K562 (cell line): Measurements from ENCODE around the gene LRRC15. TPM values are rescaled to one million over a fixed set of nuclear protein-coding genes. Genes with fewer than 3 reads are reported as not detected.

Experiments used
- CREB3L1 ChIP-seq: fragments of 450-650 bp; IDR thresholded peaks from 2 replicates; pipeline ENCODE4 v1.6.1; 2014; ENCODE audit warnings: low read depth, mild to moderate bottlenecking, moderate library complexity, borderline replicate concordance
- DPF2 ChIP-seq: fragments of 450-650 bp; IDR thresholded peaks from 2 replicates; pipeline ENCODE4 v1.6.1; 2016
- FOXA3 ChIP-seq, 2 experiments: fragments of 450-650 bp in 1 of 2; sonication (generic) in 1 of 2; formaldehyde crosslinking; IDR thresholded peaks in 1 of 2; conservative IDR thresholded peaks in 1 of 2; 2 replicates each; pipeline versions ENCODE4 v1.4.0 to v1.8.0; 2020 to 2022; ENCODE audit warnings: mild to moderate bottlenecking in 2 of 2, missing genetic modification reagents in 1 of 2
- FOXJ3 ChIP-seq: sonication (generic); formaldehyde crosslinking; IDR thresholded peaks from 2 replicates; pipeline ENCODE4 v1.4.0; 2020; ENCODE audit warnings: mild to moderate bottlenecking, missing genetic modification reagents
- HES1 ChIP-seq: fragments of 450-650 bp; IDR thresholded peaks from 2 replicates; pipeline ENCODE4 v1.6.1; 2016; ENCODE audit warnings: low read depth, mild to moderate bottlenecking, moderate library complexity
- NCOA6 ChIP-seq: fragments of 450-650 bp; IDR thresholded peaks from 2 replicates; pipeline ENCODE4 v1.6.1; 2017; ENCODE audit warnings: mild to moderate bottlenecking
- PPARD ChIP-seq: fragments of 250-450 bp; sonication (Bioruptor Pico); IDR thresholded peaks from 2 replicates; pipeline ENCODE4 v1.8.0; 2022; ENCODE audit warnings: inconsistent platforms, mild to moderate bottlenecking, moderate library complexity
- RAD21 ChIP-seq, 2 experiments: fragments of 250-450 bp in 1 of 2; fragments of 450-650 bp in 1 of 2; sonication (Bioruptor Pico) in 1 of 2; formaldehyde crosslinking in 1 of 2; IDR thresholded peaks in 1 of 2; conservative IDR thresholded peaks in 1 of 2; 2 replicates each; pipeline versions ENCODE4 v1.4.0 to v1.8.0; 2020 to 2022; ENCODE audit warnings: mild to moderate bottlenecking in 2 of 2, moderate library complexity in 1 of 2
- TARDBP ChIP-seq: fragments of 450-650 bp; IDR thresholded peaks from 2 replicates; pipeline ENCODE4 v1.6.1; 2016
- THAP12 ChIP-seq: fragments of 250-450 bp; sonication (Bioruptor Pico); IDR thresholded peaks from 2 replicates; pipeline ENCODE4 v1.9.0; 2021; ENCODE audit warnings: mild to moderate bottlenecking, inconsistent platforms
- ZBTB11 ChIP-seq, 3 experiments: fragments of 200-800 bp in 1 of 3; fragments of 250-450 bp in 1 of 3; fragments of 450-650 bp in 1 of 3; sonication (Bioruptor Pico) in 1 of 3; sonication (Bioruptor generic) in 1 of 3; formaldehyde crosslinking in 1 of 3; IDR thresholded peaks; 2 replicates each; pipeline versions ENCODE4 v1.6.1 to v1.8.0; 2016 to 2022; ENCODE audit warnings: mild to moderate bottlenecking in 2 of 3, missing genetic modification characterization in 2 of 3, missing compliant biosample characterization in 1 of 3, moderate library complexity in 1 of 3
- ZNF263 ChIP-seq: sonication (generic); formaldehyde crosslinking; IDR thresholded peaks from 2 replicates; pipeline ENCODE4 v1.8.0; 2022; ENCODE audit warnings: mild to moderate bottlenecking, missing genetic modification reagents, borderline replicate concordance
- ZNF324 ChIP-seq: fragments of 250-450 bp; sonication (Bioruptor Pico); IDR thresholded peaks from 2 replicates; pipeline ENCODE4 v1.4.0; 2020; ENCODE audit warnings: mild to moderate bottlenecking
- ZNF583 ChIP-seq: fragments of 250-450 bp; sonication (Bioruptor Pico); IDR thresholded peaks from 2 replicates; pipeline ENCODE4 v1.4.0; 2020
- ZNF592 ChIP-seq: fragments of 450-650 bp; IDR thresholded peaks from 2 replicates; pipeline ENCODE4 v1.6.1; 2017; ENCODE audit warnings: antibody characterized with exemption, mild to moderate bottlenecking
- polyA plus RNA-seq, 8 experiments: library from polyadenylated mRNA; depleted of rRNA in 4 of 8; stranded (reverse) in 5 of 8; unstranded in 3 of 8; fragments of >200 nt; fragmentation: Nextera tagmentation in 2 of 8; fragmentation: Illumina TruSeq in 1 of 8; extraction: Ambion mirVana in 2 of 8; extraction: Trizol in 1 of 8; gene quantifications; 2 replicates each; pipeline versions ENCODE4 v1.2.1 to v1.2.3, GENCODE V29; 2011 to 2014; ENCODE audit warnings: inconsistent platforms in 1 of 8, missing spikeins in 1 of 8
- total RNA-seq, 7 experiments: library from RNA; depleted of rRNA in 6 of 7; stranded (reverse); fragments of >200 nt in 6 of 7; fragmentation: Illumina TruSeq in 2 of 7; extraction: Trizol in 2 of 7; gene quantifications; 2 replicates each; pipeline versions ENCODE4 v1.2.1 to v1.2.3, GENCODE V29; 2011 to 2021; ENCODE audit warnings: low replicate concordance in 1 of 7

The LRRC15 gene
- total and polyA plus RNA-seq, 9 of the 15 experiments (the other 6 are each of a cell fraction or from before 2014, with no cell fraction given): not detected

- TF ChIP-seq FOXA3 (CRISPR knock-in tag; conservative IDR thresholded peaks at IDR 0.05 in 1 of 2, IDR thresholded peaks at IDR 0.05 in 1 of 2): peak; percentile 79 to 87; a peak in 3 of 4 replicates
- TF ChIP-seq ZNF263 (CRISPR knock-in tag): peak; percentile 28; the same call in 1 of the 2 replicates
- no peak for TF ChIP-seq ZNF583 (CRISPR knock-in tag)
- no peak for TF ChIP-seq THAP12 (CRISPR knock-in tag)
- TF ChIP-seq ZBTB11 (CRISPR knock-in tag; IDR thresholded peaks at IDR 0.05): no peak
- TF ChIP-seq PPARD: no peak
- no peak for TF ChIP-seq CREB3L1
- TF ChIP-seq RAD21 (CRISPR knock-in tag; conservative IDR thresholded peaks at IDR 0.05 in 1 of 2, IDR thresholded peaks at IDR 0.05 in 1 of 2): peak in 1 of 2 experiments; percentile 26; a peak in 2 of 4 replicates
- TF ChIP-seq HES1: peak; percentile 76
- TF ChIP-seq ZNF324 (CRISPR knock-in tag): no peak
- TF ChIP-seq DPF2: 0 out of 2 replicates have a peak, but pooled peaks have one; percentile 60
- no peak for TF ChIP-seq NCOA6
- TF ChIP-seq ZNF592: no peak
- TF ChIP-seq TARDBP: no peak
- no peak for TF ChIP-seq FOXJ3
Measured at GRCh38 chr3:194312743-194313281, 56.7 kb downstream of the LRRC15 start (continued).
